ENCODE results near the gene SLC25A45.

DNA sequence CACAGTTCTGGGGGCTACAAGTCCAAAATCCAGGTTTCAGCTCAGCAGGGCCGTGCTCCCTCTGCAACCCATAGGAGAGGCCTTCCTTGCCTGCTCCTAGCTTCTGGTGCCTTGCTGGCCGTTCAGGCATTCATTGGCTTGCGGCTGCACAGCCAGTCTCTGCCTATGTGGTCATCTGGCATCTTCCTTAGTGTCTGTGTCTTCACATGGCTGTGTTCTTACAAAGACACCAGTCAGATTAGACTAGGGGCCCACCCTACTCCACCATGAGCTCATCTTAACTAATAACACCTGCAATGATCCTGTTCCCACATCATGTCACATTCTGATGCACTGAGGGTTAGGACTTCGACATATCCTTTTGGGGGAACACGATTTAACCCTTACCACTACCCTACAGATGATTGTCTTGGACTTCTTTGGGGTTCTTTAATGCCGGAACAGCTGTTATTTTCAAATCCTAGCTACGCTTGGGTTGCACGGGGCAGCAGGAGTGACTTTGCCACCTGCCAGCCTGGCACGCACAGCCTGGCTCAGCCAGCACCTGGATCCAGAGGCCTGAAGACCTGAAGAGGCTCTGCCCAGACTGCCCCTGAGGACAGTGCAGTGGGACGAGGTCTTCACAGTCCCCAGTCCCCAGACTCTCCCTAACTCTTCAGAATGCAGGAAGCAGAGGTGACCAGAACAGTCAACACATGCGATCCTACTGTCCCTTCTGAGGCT, 32.5 kb upstream of the SLC25A45 start:
- TF ChIP-seq, protein P1, sequence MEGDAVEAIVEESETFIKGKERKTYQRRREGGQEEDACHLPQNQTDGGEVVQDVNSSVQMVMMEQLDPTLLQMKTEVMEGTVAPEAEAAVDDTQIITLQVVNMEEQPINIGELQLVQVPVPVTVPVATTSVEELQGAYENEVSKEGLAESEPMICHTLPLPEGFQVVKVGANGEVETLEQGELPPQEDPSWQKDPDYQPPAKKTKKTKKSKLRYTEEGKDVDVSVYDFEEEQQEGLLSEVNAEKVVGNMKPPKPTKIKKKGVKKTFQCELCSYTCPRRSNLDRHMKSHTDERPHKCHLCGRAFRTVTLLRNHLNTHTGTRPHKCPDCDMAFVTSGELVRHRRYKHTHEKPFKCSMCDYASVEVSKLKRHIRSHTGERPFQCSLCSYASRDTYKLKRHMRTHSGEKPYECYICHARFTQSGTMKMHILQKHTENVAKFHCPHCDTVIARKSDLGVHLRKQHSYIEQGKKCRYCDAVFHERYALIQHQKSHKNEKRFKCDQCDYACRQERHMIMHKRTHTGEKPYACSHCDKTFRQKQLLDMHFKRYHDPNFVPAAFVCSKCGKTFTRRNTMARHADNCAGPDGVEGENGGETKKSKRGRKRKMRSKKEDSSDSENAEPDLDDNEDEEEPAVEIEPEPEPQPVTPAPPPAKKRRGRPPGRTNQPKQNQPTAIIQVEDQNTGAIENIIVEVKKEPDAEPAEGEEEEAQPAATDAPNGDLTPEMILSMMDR (IDR thresholded peaks at IDR 0.05) = no peak
- TF ChIP-seq POLR2A (IDR thresholded peaks at IDR 0.05) = no peak

Data from vagina (tissue), 2 donors.